Measurements from ENCODE around the gene KRTAP10-3. TPM values are rescaled to one million over a fixed set of nuclear protein-coding genes. Genes with fewer than 3 reads are reported as not detected.
A peak's percentile ranks its signal among the peaks of the same experiment; 100 is the strongest.

The KRTAP10-3 gene
- total RNA-seq, 1 donor from 2014 or later: not detected

DNA sequence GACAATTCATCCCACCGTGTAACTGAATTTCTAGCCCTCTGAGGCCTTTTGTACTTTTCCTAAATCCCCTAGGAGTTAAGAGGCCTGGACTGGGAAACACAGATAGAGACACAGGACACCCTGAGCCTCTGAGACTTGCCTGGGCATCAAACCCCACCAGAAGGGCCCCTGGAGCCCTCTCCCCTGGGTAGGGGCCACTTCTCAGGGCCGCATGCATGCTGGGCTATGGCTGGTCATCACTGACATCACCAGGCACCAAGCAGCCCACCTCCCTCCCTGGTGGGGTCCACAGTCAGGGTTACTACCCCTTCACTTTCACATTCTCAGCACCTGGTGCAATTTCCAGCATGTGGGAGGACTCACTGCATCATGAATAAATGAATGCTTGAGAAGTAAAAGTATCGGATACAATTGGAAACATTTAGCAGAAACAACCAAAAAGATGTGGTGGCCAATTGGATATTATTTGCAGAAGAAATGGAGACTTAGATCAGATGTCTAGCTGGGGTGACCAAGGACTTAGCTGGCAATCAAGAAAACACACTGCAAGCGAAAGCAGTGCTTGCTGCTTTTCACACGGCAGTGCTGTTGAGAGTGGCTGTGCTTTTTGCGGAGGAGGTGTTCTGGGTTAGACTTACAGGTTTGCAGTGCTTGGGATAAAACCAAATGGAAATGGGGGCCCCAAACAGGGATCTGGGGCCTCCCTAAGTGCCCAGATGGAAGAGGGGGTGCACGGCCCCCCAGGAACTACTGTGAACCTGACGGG lies 40.9 kb upstream of the KRTAP10-3 start:
- H3K27ac Mint-ChIP-seq (ENCODE audit: unreplicated experiment): no peak overlapping the region
- H3K9me3 Mint-ChIP-seq (ENCODE audit: unreplicated experiment): peaks cover 16% of the 10 kb centered on the region
- H3K27me3 Mint-ChIP-seq (ENCODE audit: low read depth, unreplicated experiment): peaks cover 31% of the 10 kb centered on the region
- peaks cover 9% of the 10 kb centered on the region for H3K9me3 ChIP-seq (ENCODE audit: insufficient read depth, low read depth, low read length)
- peaks cover 3% of the 10 kb centered on the region for H3K36me3 Mint-ChIP-seq (ENCODE audit: low read depth, unreplicated experiment)
- H3K4me2 ChIP-seq (ENCODE audit: low read length): no peak overlapping the region
- no peak for TF ChIP-seq EZH2 (IDR thresholded peaks at IDR 0.05; ENCODE audit: insufficient read depth, low read length)
- TF ChIP-seq, protein P1, sequence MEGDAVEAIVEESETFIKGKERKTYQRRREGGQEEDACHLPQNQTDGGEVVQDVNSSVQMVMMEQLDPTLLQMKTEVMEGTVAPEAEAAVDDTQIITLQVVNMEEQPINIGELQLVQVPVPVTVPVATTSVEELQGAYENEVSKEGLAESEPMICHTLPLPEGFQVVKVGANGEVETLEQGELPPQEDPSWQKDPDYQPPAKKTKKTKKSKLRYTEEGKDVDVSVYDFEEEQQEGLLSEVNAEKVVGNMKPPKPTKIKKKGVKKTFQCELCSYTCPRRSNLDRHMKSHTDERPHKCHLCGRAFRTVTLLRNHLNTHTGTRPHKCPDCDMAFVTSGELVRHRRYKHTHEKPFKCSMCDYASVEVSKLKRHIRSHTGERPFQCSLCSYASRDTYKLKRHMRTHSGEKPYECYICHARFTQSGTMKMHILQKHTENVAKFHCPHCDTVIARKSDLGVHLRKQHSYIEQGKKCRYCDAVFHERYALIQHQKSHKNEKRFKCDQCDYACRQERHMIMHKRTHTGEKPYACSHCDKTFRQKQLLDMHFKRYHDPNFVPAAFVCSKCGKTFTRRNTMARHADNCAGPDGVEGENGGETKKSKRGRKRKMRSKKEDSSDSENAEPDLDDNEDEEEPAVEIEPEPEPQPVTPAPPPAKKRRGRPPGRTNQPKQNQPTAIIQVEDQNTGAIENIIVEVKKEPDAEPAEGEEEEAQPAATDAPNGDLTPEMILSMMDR (IDR thresholded peaks at IDR 0.05; ENCODE audit: insufficient read depth, low read depth, low read length): no peak
- H4K20me1 ChIP-seq (ENCODE audit: insufficient read depth, low read length): no peaks in the 10 kb centered on the region
- H2AFZ ChIP-seq (ENCODE audit: low read depth, low read length): no peak overlapping the region
- H3K27ac ChIP-seq (ENCODE audit: low read depth, low read length): no peak overlapping the region
- H3K9ac ChIP-seq (ENCODE audit: low read length): no peak overlapping the region
- no peaks in the 10 kb centered on the region for H3K4me1 ChIP-seq (ENCODE audit: insufficient read depth, low read length)
- DNase-seq (ENCODE audit: low read depth) (no peak), FAIRE-seq (no peak)
- H3K4me3 ChIP-seq (ENCODE audit: insufficient read depth, low read depth, low read length): no peak overlapping the region
- H3K79me2 ChIP-seq (ENCODE audit: insufficient read depth, low read length): no peaks in the 10 kb centered on the region
- H3K4me3 Mint-ChIP-seq (ENCODE audit: unreplicated experiment): no peak overlapping the region
- H3K4me1 Mint-ChIP-seq (ENCODE audit: low read depth, unreplicated experiment): no peaks in the 10 kb centered on the region
- no peaks in the 10 kb centered on the region for H3K36me3 ChIP-seq (ENCODE audit: insufficient read depth, low read length)
- no peaks in the 10 kb centered on the region for H3K27me3 ChIP-seq (ENCODE audit: insufficient read depth, low read length)

DNA sequence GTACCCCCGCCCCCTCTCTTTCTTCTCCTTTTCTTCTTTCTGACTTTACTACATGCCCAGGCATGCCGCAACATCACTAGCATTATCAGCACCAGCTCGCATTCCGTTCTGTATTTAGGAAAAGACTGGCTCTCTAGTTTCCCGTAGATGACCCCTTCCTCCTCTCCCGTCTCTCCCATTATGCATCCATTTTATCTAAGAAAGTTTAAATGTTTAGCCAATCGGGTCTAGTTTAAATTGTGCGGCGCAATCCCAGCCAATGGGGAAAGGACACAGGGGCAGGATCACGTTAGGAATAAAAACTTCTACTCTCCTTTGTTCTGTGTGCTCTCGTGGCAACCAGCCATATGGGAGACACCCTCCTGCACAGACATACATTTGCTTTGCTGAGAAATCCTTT lies 39.5 kb upstream of the KRTAP10-3 start:
- Histone ChIP-seq H3K27me3 (ENCODE audit: insufficient read depth, low read length) (no peaks in the 10 kb centered on the region), H3K4me1 (ENCODE audit: insufficient read depth, low read length) (no peaks in the 10 kb centered on the region), H3K4me2 (ENCODE audit: low read length) (no peak overlapping the region), H3K36me3 (ENCODE audit: insufficient read depth, low read length) (no peaks in the 10 kb centered on the region), H3K79me2 (ENCODE audit: insufficient read depth, low read length) (no peaks in the 10 kb centered on the region), H4K20me1 (ENCODE audit: insufficient read depth, low read length) (no peaks in the 10 kb centered on the region), H3K9ac (ENCODE audit: low read length) (no peak overlapping the region), H3K4me3 (ENCODE audit: insufficient read depth, low read depth, low read length) (no peak overlapping the region), H3K9me3 (ENCODE audit: insufficient read depth, low read depth, low read length) (peaks cover 7% of the 10 kb centered on the region), H3K27ac (ENCODE audit: low read depth, low read length) (no peak overlapping the region), H2AFZ (ENCODE audit: low read depth, low read length) (no peak overlapping the region)
- no peak for FAIRE-seq
- Mint-ChIP-seq H3K27me3 (ENCODE audit: low read depth, unreplicated experiment) (peaks cover 30% of the 10 kb centered on the region), H3K27ac (ENCODE audit: unreplicated experiment) (no peak overlapping the region), H3K4me1 (ENCODE audit: low read depth, unreplicated experiment) (peaks cover 2% of the 10 kb centered on the region), H3K36me3 (ENCODE audit: low read depth, unreplicated experiment) (peaks cover 3% of the 10 kb centered on the region), H3K9me3 (ENCODE audit: unreplicated experiment) (peaks cover 18% of the 10 kb centered on the region), H3K4me3 (ENCODE audit: unreplicated experiment) (no peak overlapping the region)
- TF ChIP-seq, protein P1 (IDR thresholded peaks at IDR 0.05; ENCODE audit: insufficient read depth, low read depth, low read length): no peak
- TF ChIP-seq EZH2 (IDR thresholded peaks at IDR 0.05; ENCODE audit: insufficient read depth, low read length): no peak
- no peak for DNase-seq (ENCODE audit: low read depth)

DNA sequence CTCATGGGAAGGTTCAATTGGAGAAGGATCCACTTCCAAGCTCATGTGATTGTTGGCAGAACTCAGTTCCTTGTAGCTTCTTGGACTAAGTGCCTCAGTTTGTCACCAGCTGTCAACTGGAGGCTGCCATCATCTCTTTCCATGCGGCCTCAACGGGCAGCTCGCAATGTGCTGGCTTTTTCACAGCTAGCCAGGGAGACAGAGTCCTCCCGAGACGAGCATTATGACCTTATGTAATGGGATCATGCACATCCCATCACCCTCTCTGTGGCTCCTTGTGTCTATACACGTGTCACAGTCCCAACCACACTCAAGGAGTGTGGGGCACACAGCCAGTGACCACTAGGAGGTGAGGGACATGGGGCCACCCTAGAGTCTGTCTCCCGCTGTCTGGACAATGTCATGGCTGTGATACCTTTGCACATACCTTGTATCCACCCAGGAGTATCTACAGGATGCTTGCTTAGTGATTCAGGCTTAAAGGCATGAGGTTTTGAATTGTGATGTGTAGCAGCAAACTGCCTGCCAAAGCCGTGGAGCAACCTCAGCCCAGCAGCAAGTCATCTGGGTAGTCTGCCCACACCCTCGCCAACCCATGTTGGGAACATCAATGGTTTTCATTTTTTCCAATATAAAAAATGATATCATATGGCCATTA lies 37.6 kb upstream of the KRTAP10-3 start:
- Mint-ChIP-seq H3K4me3 (ENCODE audit: unreplicated experiment) (no peak overlapping the region), H3K27me3 (ENCODE audit: low read depth, unreplicated experiment) (peaks cover 25% of the 10 kb centered on the region), H3K4me1 (ENCODE audit: low read depth, unreplicated experiment) (peaks cover 2% of the 10 kb centered on the region), H3K9me3 (ENCODE audit: unreplicated experiment) (peaks cover 18% of the 10 kb centered on the region), H3K27ac (ENCODE audit: unreplicated experiment) (no peak overlapping the region), H3K36me3 (ENCODE audit: low read depth, unreplicated experiment) (peaks cover 3% of the 10 kb centered on the region)
- Histone ChIP-seq H3K27me3 (ENCODE audit: insufficient read depth, low read length) (no peaks in the 10 kb centered on the region), H4K20me1 (ENCODE audit: insufficient read depth, low read length) (no peaks in the 10 kb centered on the region), H3K27ac (ENCODE audit: low read depth, low read length) (no peak overlapping the region), H3K4me1 (ENCODE audit: insufficient read depth, low read length) (no peaks in the 10 kb centered on the region), H3K4me2 (ENCODE audit: low read length) (no peak overlapping the region), H3K79me2 (ENCODE audit: insufficient read depth, low read length) (no peaks in the 10 kb centered on the region), H2AFZ (ENCODE audit: low read depth, low read length) (no peak overlapping the region), H3K9me3 (ENCODE audit: insufficient read depth, low read depth, low read length) (peaks cover 7% of the 10 kb centered on the region), H3K4me3 (ENCODE audit: insufficient read depth, low read depth, low read length) (no peak overlapping the region), H3K9ac (ENCODE audit: low read length) (no peak overlapping the region), H3K36me3 (ENCODE audit: insufficient read depth, low read length) (no peaks in the 10 kb centered on the region)
- TF ChIP-seq EZH2 (IDR thresholded peaks at IDR 0.05; ENCODE audit: insufficient read depth, low read length): no peak
- TF ChIP-seq, protein P1 (IDR thresholded peaks at IDR 0.05; ENCODE audit: insufficient read depth, low read depth, low read length): no peak
- FAIRE-seq (no peak), DNase-seq (ENCODE audit: low read depth) (peak; percentile 10)

Measured in astrocyte (in vitro differentiated cells and primary cell).